ENCODE measurements around the gene ATN1. TPM values are rescaled to one million over a fixed set of nuclear protein-coding genes. Genes with fewer than 3 reads are reported as not detected.
A peak's percentile ranks its signal among the peaks of the same experiment; 100 is the strongest.

Gene ATN1
- total and polyA plus RNA-seq, 2 of the 8 experiments (the other 6 are each of a cell fraction or from before 2014, with no cell fraction given): 20.6 to 73.4 TPM

GRCh38 chr12:6937481-6938352, 10.0 kb downstream of the ATN1 start:
- Histone ChIP-seq H3K4me1 (replicated peaks in 1 of 4; ENCODE audit: control insufficient read depth in 3 of 4, insufficient read depth in 4 of 4, low read length in 3 of 4) (peaks cover 0 to 13% (median 5%) of the 10 kb centered on the region in 4 experiments; a peak in 5 of 7 replicates), H4K5ac (ENCODE audit: insufficient read length, low read depth, low read length) (peak overlapping the region; percentile 85), H3K4me3 (ENCODE audit: extremely low read depth in 1 of 4, insufficient read depth in 2 of 4, low read depth in 3 of 4, low read length in 4 of 4) (peak overlapping the region; percentile 42 to 69 (median 58)), H4K8ac (ENCODE audit: extremely low read depth, insufficient read depth, low read length) (peak overlapping the region; percentile 96; the same call in 1 of the 2 replicates), H3K18ac (ENCODE audit: extremely low read depth, low read length) (peak overlapping the region; percentile 85), H3K79me1 (ENCODE audit: low read depth, low read length) (peaks cover 7% of the 10 kb centered on the region; the same call in 1 of the 2 replicates), H3K27me3 (replicated peaks in 1 of 4; ENCODE audit: control insufficient read depth in 3 of 4, extremely low read depth in 1 of 4, insufficient read depth in 3 of 4, low read length in 3 of 4) (no peaks in the 10 kb centered on the region), H2BK12ac (ENCODE audit: low read depth, low read length) (0 out of 2 replicates have a peak overlapping the region, but pooled peaks have one; percentile 55), H4K91ac (replicated peaks; ENCODE audit: insufficient read length, low read length) (peak overlapping the region; percentile 88), H3K14ac (ENCODE audit: insufficient read length) (no peak overlapping the region), H3K23me2 (ENCODE audit: low read depth, low read length) (peaks cover 4% of the 10 kb centered on the region; the same call in 1 of the 2 replicates), H2BK20ac (ENCODE audit: low read length) (no peak overlapping the region), H3K36me3 (ENCODE audit: control insufficient read depth in 2 of 4, insufficient read depth in 4 of 4, low read length in 3 of 4) (peaks cover 14 to 48% (median 31%) of the 10 kb centered on the region in 4 experiments), H3K4me2 (ENCODE audit: insufficient read depth in 1 of 2, low read depth in 2 of 2, low read length in 2 of 2) (peak overlapping the region; percentile 46 to 71), H3K23ac (ENCODE audit: insufficient read length) (no peak overlapping the region), H2AK5ac (ENCODE audit: low read depth, low read length) (no peak overlapping the region), H4K20me1 (replicated peaks in 1 of 2; ENCODE audit: control insufficient read depth in 1 of 2, insufficient read depth in 2 of 2, low read length in 2 of 2) (peaks cover 8 to 10% of the 10 kb centered on the region in 2 experiments), H3K56ac (replicated peaks; ENCODE audit: insufficient read length, low read depth, low read length) (peak overlapping the region; percentile 65), H3K79me2 (ENCODE audit: control insufficient read depth in 1 of 2, insufficient read depth in 2 of 2, low read length in 2 of 2) (peaks cover 0 to 3% of the 10 kb centered on the region in 2 experiments; a peak in 2 of 4 replicates), H2AFZ (ENCODE audit: low read length) (no peak overlapping the region), H3K4ac (replicated peaks; ENCODE audit: insufficient read length, low read depth, low read length) (no peak overlapping the region), H2BK5ac (ENCODE audit: low read depth, low read length) (peak overlapping the region; percentile 79), H2BK120ac (replicated peaks; ENCODE audit: low read depth, low read length) (peak overlapping the region; percentile 25), H3K27ac (ENCODE audit: low read depth, low read length) (peak overlapping the region; percentile 90), H3K9me3 (ENCODE audit: insufficient read depth in 2 of 2, low read depth in 1 of 2, low read length in 1 of 2) (no peaks in the 10 kb centered on the region), H3K9ac (replicated peaks in 1 of 4; ENCODE audit: extremely low read depth in 1 of 4, low read depth in 3 of 4, low read length in 3 of 4) (peak overlapping the region; percentile 78 to 95 (median 86)), H2BK15ac (ENCODE audit: low read length) (no peak overlapping the region; the same call in 1 of the 2 replicates)
- POLR2A ChIA-PET (ENCODE audit: partially characterized antibody): interaction anchor here (0.6 to 44.0 kb wide), 14 partner anchors 4 to 245 kb away, joined by 3 to 1596 read pairs (median 4); partner anchors contain the start of genes ATN1, C12orf57, CDCA3 and EMG1
- DNase-seq (ENCODE audit: low read depth in 1 of 2, low spot score in 2 of 2): peak in 1 of 2 experiments; percentile 93
- 2% methylated on average over 66 of the region's 80 CpGs; no CpG with 5 or more reads in 1 of the 2 experiments for WGBS, 2 experiments (ENCODE audit: extremely low coverage in 1 of 2, insufficient coverage in 1 of 2, insufficient read length in 1 of 2, insufficient replicate concordance in 2 of 2, low coverage in 1 of 2, low lambda C conversion rate in 2 of 2, missing lambda C conversion rate in 1 of 2)
- CTCF ChIA-PET (ENCODE audit: partially characterized antibody): interaction anchor here (0.6 to 20.2 kb wide), 18 partner anchors 12 to 624 kb away, joined by 3 to 253 read pairs (median 3); partner anchors contain the start of genes ATN1, SPSB2 and TPI1
- peak; percentile 90 for FAIRE-seq
- peak; percentile 51 to 53; a peak in 3 of 4 replicates for TF ChIP-seq RAD21 (IDR thresholded peaks at IDR 0.05 in 1 of 2, conservative IDR thresholded peaks at IDR 0.05 in 1 of 2; ENCODE audit: low read depth in 2 of 2, low read length in 2 of 2)
- peak in 1 of 2 experiments; percentile 27; a peak in 2 of 4 replicates for TF ChIP-seq HDAC2 (IDR thresholded peaks at IDR 0.05; ENCODE audit: borderline replicate concordance in 1 of 2, low read depth in 2 of 2, low read length in 2 of 2)
- peak; percentile 95 for TF ChIP-seq MAX (IDR thresholded peaks at IDR 0.05)
- TF ChIP-seq SUZ12 (IDR thresholded peaks at IDR 0.05; ENCODE audit: low read length): no peak
- TF ChIP-seq RFX5 (IDR thresholded peaks at IDR 0.05; ENCODE audit: borderline replicate concordance, low read depth, low read length): no peak
- no peak for TF ChIP-seq NANOG (IDR thresholded peaks at IDR 0.05; ENCODE audit: insufficient read depth, low read depth, low read length, poor library complexity, severe bottlenecking)
- TF ChIP-seq CEBPB (IDR thresholded peaks at IDR 0.05; ENCODE audit: low read depth, low read length): no peak
- no peak for TF ChIP-seq JUN (IDR thresholded peaks at IDR 0.05; ENCODE audit: low read depth, low read length)
- peak; percentile 19; the same call in 1 of the 2 replicates for TF ChIP-seq SP2 (IDR thresholded peaks at IDR 0.05; ENCODE audit: low read length)

All from H1 (cell line).